ENCODE results near the gene SYT9. TPM values are rescaled to one million over a fixed set of nuclear protein-coding genes. Genes with fewer than 3 reads are reported as not detected.

The SYT9 gene
- polyA plus RNA-seq, 1 of the 3 experiments (the other 2 are of a cell fraction), result 0.10 TPM

- no peak for TF ChIP-seq TCF12 (IDR thresholded peaks at IDR 0.05)
- no peak for TF ChIP-seq FOXJ3 (CRISPR knock-in tag; IDR thresholded peaks at IDR 0.05)
- TF ChIP-seq JUND (IDR thresholded peaks at IDR 0.05), result no peak
- no peak for TF ChIP-seq RXRA (IDR thresholded peaks at IDR 0.05; ENCODE audit: borderline replicate concordance, low read depth)
- CTCF ChIA-PET, result interaction anchor here (2.4 kb wide), 1 partner anchor 59 kb away, joined by 8 read pairs; no protein-coding TSS in a partner anchor
- no peaks in the 10 kb centered on the region for H3K36me3 ChIP-seq (replicated peaks in 1 of 2; ENCODE audit: control insufficient read depth in 1 of 2, insufficient read depth in 2 of 2, low read length in 1 of 2)
- H2AFZ ChIP-seq (ENCODE audit: low read depth), result no peak overlapping the region
- no peak overlapping the region for H3K9ac ChIP-seq
- H3K9me2 ChIP-seq, result no peaks in the 10 kb centered on the region
- H3K79me2 ChIP-seq (ENCODE audit: insufficient read depth), result no peaks in the 10 kb centered on the region
- H3K27me3 ChIP-seq (ENCODE audit: insufficient read depth), result no peaks in the 10 kb centered on the region
- H3K9me3 ChIP-seq, result no peaks in the 10 kb centered on the region
- DNase-seq, result no peak
- no peaks in the 10 kb centered on the region for H3F3A ChIP-seq (replicated peaks; ENCODE audit: insufficient read depth)
- no peaks in the 10 kb centered on the region for H3K4me1 ChIP-seq (ENCODE audit: control insufficient read depth in 1 of 2, insufficient read depth in 2 of 2, low read depth in 1 of 2, low read length in 1 of 2)
- H3K27ac ChIP-seq (ENCODE audit: low read depth in 2 of 2, low read length in 1 of 2), result no peak overlapping the region
- H3K4me3 ChIP-seq (ENCODE audit: low read depth in 2 of 2, low read length in 1 of 2), result no peak overlapping the region
- 18% methylated on average over 4 of the region's 4 CpGs for WGBS (ENCODE audit: low lambda C conversion rate)
- H4K20me1 ChIP-seq (ENCODE audit: insufficient read depth), result no peaks in the 10 kb centered on the region
- no peak overlapping the region for H3K4me2 ChIP-seq
- POLR2A ChIA-PET, result no interaction called here
These were observed 131.7 kb downstream of the SYT9 start for GRCh38 chr11:7383406-7383805.

DNA sequence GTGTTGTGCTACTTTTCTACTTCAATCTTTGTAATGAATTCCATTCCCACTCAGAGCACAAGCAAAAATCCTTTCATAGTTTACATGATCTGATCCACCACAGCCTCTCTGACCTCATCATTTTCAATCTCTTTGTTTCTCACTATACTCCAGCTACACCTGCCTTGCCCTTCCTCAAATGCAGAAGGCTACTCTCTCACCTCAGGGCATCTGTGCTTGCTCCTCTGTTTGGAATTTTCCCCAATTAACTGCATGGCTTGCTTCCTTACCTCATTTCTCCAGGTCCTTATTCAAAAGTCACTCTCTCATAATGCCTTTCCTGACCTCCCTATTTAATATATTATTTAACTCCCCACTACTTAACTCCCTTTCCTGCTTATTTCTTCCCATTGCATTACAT lies 133.0 kb downstream of the SYT9 start:
- TF ChIP-seq NRF1 (IDR thresholded peaks at IDR 0.05; ENCODE audit: low read depth, low read length) (no peak), REST (IDR thresholded peaks at IDR 0.05; ENCODE audit: low read depth, low read length) (no peak), NFIC (IDR thresholded peaks at IDR 0.05; ENCODE audit: borderline replicate concordance) (no peak), FOSL2 (IDR thresholded peaks at IDR 0.05; ENCODE audit: borderline replicate concordance, low read depth) (no peak), MXI1 (IDR thresholded peaks at IDR 0.05; ENCODE audit: low read depth, low read length) (no peak), FOXM1 (IDR thresholded peaks at IDR 0.05; ENCODE audit: low read depth) (no peak), GABPA (IDR thresholded peaks at IDR 0.05; ENCODE audit: low read depth) (no peak), RCOR1 (IDR thresholded peaks at IDR 0.05; ENCODE audit: low read length) (no peak), GATA2 (CRISPR knock-in tag; IDR thresholded peaks at IDR 0.05) (no peak), MAX (IDR thresholded peaks at IDR 0.05; ENCODE audit: low read depth) (no peak), TAF1 (IDR thresholded peaks at IDR 0.05; ENCODE audit: borderline replicate concordance, low read depth, low read length) (no peak), CHD2 (IDR thresholded peaks at IDR 0.05; ENCODE audit: low read length, partially characterized antibody) (no peak), POLR2AphosphoS5 (IDR thresholded peaks at IDR 0.05; ENCODE audit: low read depth, low read length) (no peak), TCF12 (IDR thresholded peaks at IDR 0.05) (no peak), SIN3A (IDR thresholded peaks at IDR 0.05; ENCODE audit: borderline replicate concordance, low read depth, low read length) (no peak)
- Histone ChIP-seq H3K9me2 (no peaks in the 10 kb centered on the region), H3K36me3 (replicated peaks in 1 of 2; ENCODE audit: control insufficient read depth in 1 of 2, insufficient read depth in 2 of 2, low read length in 1 of 2) (no peaks in the 10 kb centered on the region), H4K20me1 (ENCODE audit: insufficient read depth) (no peaks in the 10 kb centered on the region), H3K9ac (no peak overlapping the region), H3K79me2 (ENCODE audit: insufficient read depth) (no peaks in the 10 kb centered on the region), H3K4me1 (ENCODE audit: control insufficient read depth in 1 of 2, insufficient read depth in 2 of 2, low read depth in 1 of 2, low read length in 1 of 2) (no peaks in the 10 kb centered on the region), H3K4me2 (no peak overlapping the region), H3F3A (replicated peaks; ENCODE audit: insufficient read depth) (no peaks in the 10 kb centered on the region), H3K9me3 (no peaks in the 10 kb centered on the region), H3K27me3 (ENCODE audit: insufficient read depth) (no peaks in the 10 kb centered on the region), H3K27ac (ENCODE audit: low read depth in 2 of 2, low read length in 1 of 2) (no peak overlapping the region), H3K4me3 (ENCODE audit: low read depth in 2 of 2, low read length in 1 of 2) (no peak overlapping the region), H2AFZ (ENCODE audit: low read depth) (no peak overlapping the region)
- DNase-seq, result no peak
- CTCF ChIA-PET, result interaction anchor here (0.7 kb wide), 1 partner anchor 32 kb away, joined by 4 read pairs; no protein-coding TSS in a partner anchor
- POLR2A ChIA-PET, result no interaction called here
